GM19239 (cell line): ENCODE measurements around the gene BAIAP2L2.

Experiments
- DNase-seq: peaks from one replicate; pipeline ENCODE4 v3.0.0; 2011; ENCODE audit warnings: low spot score; ENCODE audit not compliant: insufficient read length
- FAIRE-seq: peaks from 2 replicates; lab custom pipeline; 2011; peaks lifted over from hg19 to GRCh38; lab: Jason Lieb, UNC

The BAIAP2L2 gene

DNA sequence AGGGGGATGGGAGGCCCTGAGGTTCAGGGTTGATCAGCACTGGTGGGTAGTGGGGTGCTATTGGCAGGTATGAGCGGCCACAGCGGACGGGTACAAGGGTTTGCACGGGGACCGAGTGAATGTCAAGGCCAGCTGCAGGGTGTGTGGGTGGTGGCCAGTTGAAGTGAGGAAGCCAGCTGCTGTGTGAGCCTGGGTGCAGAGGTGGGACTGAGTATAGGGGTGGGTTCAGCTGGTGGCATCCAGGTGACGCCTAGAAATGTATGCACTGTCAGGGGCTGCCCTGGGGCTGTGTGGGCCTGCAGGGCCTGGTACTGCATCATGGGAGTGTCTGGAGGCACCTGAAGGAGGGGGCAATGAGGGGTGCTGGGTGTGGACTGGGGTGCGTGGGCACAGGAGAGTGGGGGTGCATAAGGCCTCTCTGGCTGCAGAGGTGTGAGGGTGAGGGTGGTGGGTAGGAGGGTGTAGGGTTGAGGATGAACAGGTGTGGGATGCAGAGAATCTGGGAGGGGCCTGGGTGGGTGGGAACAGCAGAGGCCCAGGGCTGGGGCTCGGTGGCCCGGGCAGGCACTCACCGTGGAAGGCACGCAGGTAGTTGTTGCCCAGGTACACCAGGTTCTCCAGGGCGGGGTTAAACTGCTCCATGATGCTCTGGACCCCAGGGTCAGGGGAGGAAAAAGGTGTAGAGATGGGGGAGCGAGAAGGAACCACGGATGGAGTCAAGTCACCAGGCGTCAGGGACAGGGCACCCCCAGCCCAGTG is 1.7 kb downstream of the BAIAP2L2 start:
- FAIRE-seq (no peak), DNase-seq (no peak)

DNA sequence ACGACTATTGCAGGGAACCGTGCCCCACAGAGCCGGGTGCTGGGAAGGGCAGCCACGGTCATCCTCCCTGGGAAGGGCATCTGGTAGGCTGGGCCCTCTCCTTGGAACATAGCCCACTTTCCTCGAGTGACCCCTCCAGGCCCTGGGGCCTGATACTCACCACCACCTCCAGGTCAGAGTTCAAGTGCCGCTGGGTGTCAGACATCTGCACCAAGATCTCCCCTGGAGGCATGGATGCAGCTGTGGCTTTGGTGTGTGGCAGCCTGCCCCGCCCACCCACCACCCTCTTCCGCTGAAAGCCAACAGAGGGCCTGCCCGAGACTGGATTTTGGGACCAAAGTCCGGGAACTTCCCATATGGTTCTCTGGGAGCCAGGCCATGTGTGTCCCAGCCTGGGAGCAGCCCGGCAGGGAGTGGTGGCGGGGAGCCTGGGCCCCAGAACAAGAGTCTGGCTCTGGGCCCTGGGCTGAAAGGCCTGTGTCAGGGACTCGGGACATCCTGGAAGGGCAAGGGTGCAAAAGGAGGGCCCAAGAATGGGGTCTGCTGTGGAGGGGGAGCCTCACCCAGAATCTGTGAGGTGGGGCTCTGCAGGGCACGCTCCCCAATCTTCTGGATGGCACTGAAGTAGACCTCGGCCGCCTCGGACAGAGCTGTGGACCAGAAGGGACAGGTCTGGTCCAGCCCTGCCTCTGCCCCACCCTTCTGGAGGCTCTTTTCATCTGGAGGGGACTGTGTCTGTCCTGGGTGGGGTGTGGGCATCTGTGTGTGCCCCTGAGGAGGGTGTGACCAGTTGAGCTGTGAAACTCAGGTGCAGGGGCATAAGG is 2.6 kb downstream of the BAIAP2L2 start:
- FAIRE-seq: no peak

DNA sequence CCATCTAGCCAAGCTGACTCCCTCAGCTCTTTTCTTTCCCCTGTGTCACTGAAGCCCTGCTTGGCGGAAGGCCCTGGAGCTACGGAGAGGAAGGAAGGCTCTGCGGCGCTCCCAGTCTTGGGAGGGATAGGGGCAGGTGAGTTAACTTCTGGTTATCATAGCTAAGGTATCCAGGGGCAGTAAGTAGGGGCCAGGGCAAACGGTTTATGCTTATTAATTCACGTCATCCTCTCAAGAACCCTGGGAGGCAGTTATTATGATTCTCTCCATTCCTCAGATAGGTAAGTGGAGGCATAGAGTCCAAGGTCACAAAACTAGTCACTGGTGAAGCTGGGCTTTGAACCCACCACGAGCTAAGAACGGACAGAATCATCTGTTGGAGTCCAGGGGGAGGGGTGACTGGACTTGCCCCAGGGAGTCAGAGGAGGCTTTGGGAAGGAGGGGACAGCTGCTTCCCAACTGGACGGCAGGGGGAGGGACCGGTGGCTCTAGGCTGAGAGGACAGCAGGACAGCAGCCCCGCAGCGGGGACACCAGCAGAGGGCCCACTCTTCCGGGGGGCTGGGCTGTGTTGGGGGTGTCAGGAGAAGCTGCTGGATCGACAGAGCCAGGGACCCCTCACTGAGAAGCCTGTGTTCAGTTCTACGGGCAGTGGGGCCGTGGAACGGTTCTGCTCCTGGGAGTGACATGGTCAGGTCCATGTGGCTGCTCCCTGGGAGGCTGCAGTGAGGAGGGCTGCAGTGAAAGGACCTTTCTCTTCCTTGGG is 3.5 kb downstream of the BAIAP2L2 start:
- FAIRE-seq: no peak
- no peak for DNase-seq

More for the DNA sequence above, 2.6 kb downstream of the BAIAP2L2 start:
- no peak for DNase-seq

DNA sequence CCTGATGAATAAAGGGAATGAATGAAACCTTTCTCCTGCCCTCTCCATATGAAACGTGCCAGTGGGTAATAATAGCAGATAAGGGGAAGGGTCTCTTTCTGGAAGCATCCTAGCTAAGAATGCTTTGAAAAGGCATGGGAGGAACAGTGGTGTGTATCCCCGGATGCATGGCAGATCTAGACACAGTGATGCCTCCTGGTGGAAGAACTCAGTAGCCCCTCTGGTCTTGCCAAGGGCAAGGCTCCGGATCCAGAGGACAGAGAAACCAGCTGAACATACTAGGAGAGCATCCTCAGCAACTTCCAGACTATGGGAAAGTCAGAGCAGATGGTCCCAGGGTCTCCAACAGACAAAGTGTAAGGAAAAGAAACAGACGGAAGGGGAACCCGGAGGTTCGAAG is 6.4 kb downstream of the BAIAP2L2 start:
- FAIRE-seq: no peak

DNA sequence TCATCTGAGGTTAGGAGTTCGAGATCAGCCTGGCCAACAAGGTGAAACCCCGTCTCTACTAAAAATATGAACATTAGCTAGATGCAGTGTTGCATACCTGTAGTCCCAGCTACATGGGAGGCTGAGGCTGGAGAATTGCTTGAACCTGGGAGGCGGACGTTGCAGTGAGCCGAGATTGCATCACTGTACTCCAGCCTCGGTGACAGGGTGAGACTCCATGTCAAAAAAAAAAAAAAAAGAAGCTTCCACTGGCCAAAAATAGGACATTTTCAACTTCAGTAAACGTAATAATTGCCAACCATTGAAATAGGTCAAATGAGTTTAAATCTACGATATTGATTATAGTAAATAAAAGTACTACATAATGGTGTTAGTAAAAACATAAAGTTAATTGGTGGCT is 6.8 kb downstream of the BAIAP2L2 start:
- FAIRE-seq (no peak), DNase-seq (no peak)

More for the DNA sequence above, 6.4 kb downstream of the BAIAP2L2 start:
- DNase-seq: no peak

DNA sequence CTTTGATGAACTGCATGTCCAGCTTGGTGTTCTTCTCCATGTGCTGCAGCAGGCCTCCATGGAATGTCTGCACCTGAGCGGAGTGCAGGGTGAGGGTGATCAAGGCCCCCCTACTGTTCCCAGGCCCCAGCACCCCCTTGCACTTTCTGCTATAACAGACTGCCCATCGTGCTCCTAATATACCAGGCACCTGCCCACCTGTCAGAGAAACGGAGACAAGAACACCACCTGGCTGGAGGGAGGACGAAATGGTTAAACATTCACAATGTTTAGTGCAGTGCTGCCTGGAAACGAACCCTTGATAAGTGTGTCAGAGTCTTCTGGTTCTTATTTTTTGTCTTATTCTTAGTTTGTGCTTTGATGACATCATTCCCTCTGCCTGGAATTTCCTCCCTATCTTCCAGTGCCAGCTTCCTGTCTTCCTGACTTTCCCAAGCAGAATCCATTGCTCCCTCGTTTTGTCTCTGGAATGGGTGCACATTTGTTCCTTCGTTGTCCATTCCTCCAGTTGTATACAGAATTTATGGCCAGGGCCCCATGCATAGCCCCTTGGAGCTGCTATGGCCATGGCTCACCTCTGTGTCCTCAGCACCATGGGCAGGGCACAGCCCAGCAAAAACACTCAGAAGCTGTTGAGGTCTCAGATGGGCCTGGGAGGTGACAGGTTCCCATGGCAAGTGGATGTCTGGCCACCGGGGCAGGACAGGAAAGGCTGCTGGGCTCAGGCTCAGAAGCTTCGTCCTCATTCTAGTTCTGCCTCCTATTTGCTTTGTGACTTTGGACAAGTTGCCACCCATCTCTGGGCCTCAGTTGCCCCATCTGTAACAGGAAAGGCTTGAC is 11.9 kb downstream of the BAIAP2L2 start:
- FAIRE-seq (no peak), DNase-seq (no peak)

DNA sequence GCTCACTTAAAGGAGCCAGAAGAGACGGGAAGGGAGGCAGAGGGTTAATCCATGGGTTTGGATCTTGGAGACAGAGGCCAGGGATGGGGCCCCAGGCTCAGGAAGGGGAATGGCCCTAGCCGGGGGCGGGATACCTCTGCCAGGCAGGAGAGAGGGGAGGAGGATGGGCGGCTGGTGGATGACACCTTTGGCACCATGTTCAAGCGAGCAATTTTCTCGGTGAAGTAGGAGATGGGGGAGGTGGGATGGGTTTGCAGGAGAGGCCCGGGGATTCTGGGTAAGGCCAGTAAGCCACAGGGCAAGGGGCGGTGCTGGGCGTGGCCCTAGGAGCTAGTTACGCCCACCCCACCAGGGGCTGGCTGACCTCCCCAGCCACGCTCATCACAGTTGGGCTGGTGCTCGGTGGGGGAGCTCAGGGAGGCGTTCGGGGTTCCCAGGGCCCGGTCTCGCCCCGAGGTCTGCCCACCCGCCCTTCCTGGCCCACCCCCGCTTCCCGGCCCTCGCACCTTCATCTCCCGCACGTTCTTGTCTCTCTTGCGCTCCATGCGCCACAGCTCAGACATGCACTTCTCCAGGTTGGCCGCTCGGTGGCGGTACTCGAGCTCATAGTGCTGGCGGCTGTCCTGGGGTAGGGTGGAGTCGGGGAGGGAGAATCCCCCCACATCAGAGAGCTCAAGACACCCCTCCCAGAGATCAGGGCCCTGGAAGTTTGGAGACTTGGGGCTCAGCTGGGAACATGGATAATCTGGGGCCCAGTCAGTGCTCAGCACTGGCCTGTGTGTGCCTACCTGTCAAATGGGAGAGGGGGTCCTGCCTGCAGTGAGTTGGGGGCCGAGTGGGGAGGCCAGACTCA is 12.7 kb downstream of the BAIAP2L2 start:
- DNase-seq: no peak
- no peak for FAIRE-seq

DNA sequence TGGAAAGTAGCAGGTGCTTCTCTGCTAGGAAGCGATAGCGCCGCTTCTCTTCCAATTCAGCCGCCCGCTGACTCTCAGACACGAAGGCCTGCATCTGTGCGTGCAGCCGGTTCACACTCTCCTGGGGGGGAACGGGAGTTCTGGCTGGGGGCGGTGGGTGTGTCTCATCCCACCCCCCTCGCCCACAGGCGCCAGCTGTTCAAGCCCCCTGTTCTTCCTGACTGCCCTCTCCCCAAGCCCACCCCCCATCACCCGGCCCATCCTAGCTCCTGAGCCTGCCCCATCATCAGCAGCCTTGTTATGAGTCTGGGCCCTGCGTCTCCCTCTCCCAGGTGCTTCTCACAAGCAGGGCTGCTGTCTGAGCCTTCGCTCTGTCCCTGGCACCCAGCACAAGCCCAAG is 13.4 kb downstream of the BAIAP2L2 start:
- FAIRE-seq (no peak), DNase-seq (no peak)

DNA sequence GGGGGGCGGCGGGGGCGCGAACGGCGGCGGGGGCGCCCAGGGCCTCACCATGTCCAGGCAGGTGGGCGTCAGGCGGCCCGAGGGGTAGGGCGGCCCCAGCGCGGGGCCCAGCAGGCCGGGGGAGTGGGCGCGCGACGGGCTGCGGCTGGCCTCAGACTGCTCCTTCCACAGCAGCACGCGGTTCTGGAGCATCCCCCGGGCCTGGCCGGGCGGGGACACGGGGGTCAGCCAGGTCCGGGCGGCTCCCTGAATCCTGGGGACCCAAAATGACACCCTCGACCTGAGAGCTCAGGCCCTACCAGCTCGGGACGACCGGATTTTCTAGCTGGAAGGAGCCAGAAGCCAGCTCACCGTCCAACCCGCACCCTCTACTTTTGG is 21.0 kb downstream of the BAIAP2L2 start:
- DNase-seq (no peak), FAIRE-seq (no peak)

DNA sequence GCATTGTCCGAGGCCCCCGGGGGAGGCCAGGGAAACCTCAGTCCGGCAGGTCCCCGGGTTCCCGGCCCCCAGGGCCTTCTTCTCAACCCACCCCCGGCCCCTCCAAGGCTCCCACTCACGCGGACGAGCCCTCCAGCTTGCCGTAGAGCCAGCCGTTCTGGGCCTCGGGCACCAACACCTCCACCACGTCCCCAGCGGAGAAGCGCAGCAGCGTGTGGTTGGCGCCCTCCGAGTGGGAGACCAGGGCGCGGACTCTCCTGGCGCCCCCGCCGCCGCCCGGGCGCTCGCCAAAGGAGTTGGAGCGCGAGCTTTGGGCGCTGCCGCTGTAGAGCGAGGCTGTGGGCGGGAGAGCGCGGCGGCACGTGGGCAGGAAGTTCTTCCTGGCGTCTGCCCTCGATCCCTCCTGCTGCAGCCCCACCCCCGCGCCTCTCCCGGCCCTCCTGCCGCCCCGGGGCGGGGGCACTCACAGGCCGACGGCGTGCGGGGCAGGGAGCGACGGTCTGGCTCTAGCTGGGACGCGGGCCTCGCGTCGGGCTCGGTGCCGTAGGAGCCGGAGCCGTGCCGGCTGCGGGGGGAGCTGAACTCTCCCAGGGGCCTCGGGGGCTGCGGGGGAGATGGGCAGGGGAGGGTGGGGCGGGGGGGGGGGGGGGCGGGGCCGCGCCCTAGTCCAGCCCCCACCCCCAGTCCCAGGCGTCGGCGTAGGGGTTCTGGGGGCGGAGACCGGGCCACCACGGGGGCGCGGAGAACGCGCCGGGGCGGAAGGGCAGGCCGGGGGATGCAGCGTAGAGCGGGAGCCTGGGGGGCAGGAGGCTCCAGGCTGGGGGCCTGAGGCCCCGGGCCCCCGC is 21.6 kb downstream of the BAIAP2L2 start:
- DNase-seq: no peak
- no peak for FAIRE-seq

DNA sequence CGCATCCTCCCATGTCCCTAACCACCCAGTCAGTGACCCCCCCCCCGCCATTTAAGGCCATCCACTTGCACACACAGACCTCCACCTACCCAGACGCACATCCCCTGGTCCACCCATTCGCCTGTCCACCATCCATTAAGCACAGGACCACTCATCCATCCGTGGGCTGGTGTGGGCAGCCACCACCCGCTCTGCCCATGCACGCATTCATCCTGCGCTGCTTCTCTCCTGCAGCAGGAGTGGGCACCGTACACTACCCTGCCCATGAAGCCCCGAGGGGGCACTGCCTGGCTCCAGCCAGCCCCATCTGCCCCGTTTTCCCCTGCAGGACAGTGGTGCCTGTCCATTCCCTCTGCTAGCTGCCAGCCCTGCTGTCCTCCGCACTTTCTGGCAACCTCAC is 22.6 kb downstream of the BAIAP2L2 start:
- FAIRE-seq (no peak), DNase-seq (no peak)

DNA sequence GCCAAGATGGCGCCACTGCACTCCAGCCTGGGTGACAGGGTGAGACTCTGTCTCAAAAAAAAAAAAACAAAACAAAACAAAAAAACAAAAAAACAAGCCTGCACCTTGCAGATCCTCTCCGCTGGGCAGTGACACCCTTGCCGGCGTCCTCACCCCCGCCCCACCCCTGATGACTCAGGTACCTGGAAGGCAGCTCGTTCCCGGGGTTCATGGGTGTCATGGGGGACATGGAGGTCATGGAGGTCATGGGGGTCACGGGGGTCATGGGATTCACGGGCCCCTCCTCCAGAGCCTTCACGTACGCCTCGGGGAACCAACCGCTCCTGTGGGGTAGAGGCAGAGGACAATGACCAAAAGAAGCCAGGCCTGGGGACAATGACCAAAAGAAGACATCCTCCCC is 23.5 kb downstream of the BAIAP2L2 start:
- FAIRE-seq (no peak), DNase-seq (no peak)

DNA sequence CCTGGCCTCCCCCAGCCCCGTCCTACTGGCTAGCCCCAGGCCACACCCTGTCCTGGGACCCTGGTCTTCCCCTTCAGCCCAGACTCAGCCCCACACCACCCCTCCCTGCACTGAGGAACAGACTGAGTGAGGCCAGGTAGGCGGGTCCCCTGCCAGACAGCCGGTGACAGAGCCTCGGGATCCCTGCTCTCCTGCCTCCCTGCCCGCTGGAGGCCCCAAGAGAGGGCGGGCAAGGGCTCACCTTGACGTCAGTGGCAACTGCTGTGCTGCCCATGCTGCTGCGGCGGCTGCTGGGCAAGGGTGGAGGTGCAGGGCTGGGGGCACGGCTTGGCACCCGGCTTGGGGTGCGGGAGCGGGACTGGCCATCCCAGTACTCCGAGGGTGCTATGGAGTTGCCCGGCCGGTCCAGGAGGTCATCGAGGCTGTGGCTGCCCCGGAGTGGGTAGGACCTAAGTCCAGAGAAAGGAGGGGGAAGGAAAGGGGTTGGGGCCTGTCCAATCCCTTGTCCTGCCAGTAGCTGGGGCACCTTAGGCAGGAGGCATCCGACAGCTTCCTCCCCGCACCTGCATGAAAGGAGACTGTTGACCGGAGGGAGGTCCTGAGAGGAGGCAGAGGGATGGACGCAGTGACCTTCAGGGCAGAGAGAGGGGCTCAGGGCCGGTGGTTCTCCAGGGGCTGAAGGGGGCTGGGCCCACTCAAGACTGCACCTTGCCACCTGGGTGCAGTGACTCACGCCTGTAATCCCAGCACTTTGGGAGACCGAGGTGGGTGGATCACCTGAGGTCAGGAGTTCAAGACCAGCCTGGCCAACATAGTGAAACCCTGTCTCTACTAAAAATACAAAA is 24.3 kb downstream of the BAIAP2L2 start:
- no peak for DNase-seq
- FAIRE-seq: no peak

DNA sequence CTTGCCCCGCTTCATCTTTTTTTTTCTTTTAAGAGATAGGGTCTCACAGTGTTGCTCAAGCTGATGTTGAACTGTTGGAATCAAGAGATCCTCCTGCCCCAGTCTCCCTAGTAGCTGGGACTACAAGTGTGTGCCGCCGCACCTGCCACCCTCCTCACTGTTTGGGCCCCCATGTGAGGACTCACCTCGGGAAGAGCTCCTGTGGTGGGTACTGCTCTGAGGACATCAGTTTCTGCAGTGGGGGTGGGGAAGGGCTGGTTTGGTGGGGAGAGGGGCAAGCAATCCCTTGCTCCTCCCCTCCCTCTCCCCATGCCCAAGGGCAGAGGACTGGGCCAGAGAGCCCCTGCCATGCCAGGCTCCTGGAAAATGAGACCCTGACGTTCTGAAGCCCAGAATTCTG is 25.0 kb downstream of the BAIAP2L2 start:
- FAIRE-seq (no peak), DNase-seq (no peak)

DNA sequence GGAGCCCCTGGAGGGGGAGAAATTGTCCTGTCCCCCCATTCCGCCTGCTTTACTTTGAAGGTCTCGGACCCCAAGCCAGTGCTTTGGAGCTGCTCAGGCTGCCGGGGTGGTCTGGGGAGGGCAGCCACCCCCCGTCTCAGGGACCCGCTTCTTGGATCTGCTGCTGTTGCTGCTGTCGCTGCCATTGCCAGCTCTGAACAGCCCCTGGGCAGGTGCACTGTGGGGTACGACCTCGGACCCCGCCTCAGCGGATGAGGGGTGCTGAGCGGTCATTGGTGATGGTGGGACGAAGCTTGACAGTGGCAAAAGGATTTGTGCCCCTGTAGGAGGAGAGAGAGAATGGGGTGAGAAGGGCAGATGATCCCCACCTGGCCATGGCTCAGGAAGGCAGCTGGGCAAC is 25.4 kb downstream of the BAIAP2L2 start:
- DNase-seq: no peak
- no peak for FAIRE-seq

DNA sequence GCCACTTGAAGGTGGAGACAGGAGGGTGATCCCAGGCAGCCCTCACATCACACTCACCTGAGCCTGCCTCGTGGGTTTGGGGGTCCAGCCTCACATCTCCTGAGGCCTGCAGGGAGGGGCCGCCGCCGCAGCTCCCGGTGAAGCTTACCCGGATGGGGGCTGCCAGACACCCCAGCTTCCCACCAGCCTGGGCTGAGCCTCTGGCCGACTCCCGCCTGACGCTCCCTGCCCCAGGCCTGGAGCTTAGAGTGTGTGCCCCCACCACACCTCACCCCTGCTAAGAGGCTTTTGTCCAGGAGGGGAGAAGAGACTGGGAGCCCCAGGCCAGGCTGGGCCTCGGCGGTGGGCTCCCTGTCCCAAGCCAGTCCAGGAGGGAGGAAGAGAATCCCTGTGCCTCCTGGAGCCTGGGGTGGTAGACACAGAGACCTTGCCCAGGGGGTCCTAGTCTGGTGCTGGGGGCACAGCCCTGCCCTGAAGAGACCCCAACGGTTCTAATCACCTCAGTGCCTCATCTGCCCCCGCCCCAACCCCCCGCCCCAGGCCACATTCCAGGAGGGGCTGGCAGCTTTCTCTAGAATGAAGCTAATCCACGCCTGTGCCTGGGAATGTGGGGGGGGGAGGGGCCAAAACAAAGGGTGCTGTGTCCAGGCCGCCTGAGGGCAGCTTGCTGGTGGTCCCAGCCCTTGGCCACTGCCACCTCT is 26.4 kb downstream of the BAIAP2L2 start, which contains the start of gene SLC16A8:
TSS of gene SLC16A8 (minus strand) at position 254 of the 701 bp plus-strand sequence. CDS start 1,311 bp downstream, outside the sequence.
- DNase-seq: no peak
- FAIRE-seq: no peak
